A549 (cell line): ENCODE measurements around the gene MAPKAP1.

ENCODE experiments used
- CHD4 ChIP-seq: fragments of 200-600 bp; sonication (generic); IDR thresholded peaks from 2 replicates; pipeline ENCODE4 v1.6.1; 2016; ENCODE audit warnings: antibody characterized with exemption, mild to moderate bottlenecking, borderline replicate concordance
- ESRRA ChIP-seq: fragments of 150-350 bp; IDR thresholded peaks from 2 replicates; pipeline ENCODE4 v1.6.1; 2014; ENCODE audit warnings: mild to moderate bottlenecking, low read length, borderline replicate concordance
- KDM1A ChIP-seq: fragments of 200-600 bp; sonication (generic); IDR thresholded peaks from 2 replicates; pipeline ENCODE4 v1.6.1; 2016; ENCODE audit warnings: low read depth, mild to moderate bottlenecking
- MYC ChIP-seq: IDR thresholded peaks from 2 replicates; pipeline ENCODE4 v1.6.1; 2012; ENCODE audit warnings: mild to moderate bottlenecking, inconsistent platforms, low read length, improper control_type of control experiment, borderline replicate concordance
- TF ChIP-seq, protein P1 (sequence below): fragments of >200 bp; sonication (Bioruptor Twin); formaldehyde crosslinking; IDR thresholded peaks from 3 replicates; pipeline ENCODE4 v1.5.1; 2016

GRCh38 chr9:125705893-125706292 lies 1.1 kb downstream of the MAPKAP1 start:
- TF ChIP-seq CHD4 (no peak), MYC (no peak), ESRRA (no peak), KDM1A (no peak)
- TF ChIP-seq, protein P1, sequence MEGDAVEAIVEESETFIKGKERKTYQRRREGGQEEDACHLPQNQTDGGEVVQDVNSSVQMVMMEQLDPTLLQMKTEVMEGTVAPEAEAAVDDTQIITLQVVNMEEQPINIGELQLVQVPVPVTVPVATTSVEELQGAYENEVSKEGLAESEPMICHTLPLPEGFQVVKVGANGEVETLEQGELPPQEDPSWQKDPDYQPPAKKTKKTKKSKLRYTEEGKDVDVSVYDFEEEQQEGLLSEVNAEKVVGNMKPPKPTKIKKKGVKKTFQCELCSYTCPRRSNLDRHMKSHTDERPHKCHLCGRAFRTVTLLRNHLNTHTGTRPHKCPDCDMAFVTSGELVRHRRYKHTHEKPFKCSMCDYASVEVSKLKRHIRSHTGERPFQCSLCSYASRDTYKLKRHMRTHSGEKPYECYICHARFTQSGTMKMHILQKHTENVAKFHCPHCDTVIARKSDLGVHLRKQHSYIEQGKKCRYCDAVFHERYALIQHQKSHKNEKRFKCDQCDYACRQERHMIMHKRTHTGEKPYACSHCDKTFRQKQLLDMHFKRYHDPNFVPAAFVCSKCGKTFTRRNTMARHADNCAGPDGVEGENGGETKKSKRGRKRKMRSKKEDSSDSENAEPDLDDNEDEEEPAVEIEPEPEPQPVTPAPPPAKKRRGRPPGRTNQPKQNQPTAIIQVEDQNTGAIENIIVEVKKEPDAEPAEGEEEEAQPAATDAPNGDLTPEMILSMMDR, result no peak
